CD4-positive, alpha-beta memory T cell (primary cell): ENCODE measurements around the gene CALN1. TPM values are rescaled to one million over a fixed set of nuclear protein-coding genes. Genes with fewer than 3 reads are reported as not detected.

ENCODE experiments used
- CTCF ChIA-PET: fragments of 350-600 bp; sonication (Branson Sonifier 250); formaldehyde crosslinking; loops from one replicate; lab custom pipeline; 2021; ENCODE audit warnings: inconsistent platforms; ENCODE audit not compliant: partially characterized antibody; lab: Charles Lee
- POLR2A ChIA-PET: fragments of 350-600 bp; sonication (Branson Sonifier 250); formaldehyde crosslinking; loops from one replicate; lab custom pipeline; 2021; ENCODE audit not compliant: partially characterized antibody; lab: Charles Lee
- DNase-seq, 5 donors: peaks; one replicate each; pipeline versions ENCODE4 v3.0.0 to v3.0.0-alpha.2; 2020 to 2022; ENCODE audit warnings: mixed read lengths in 1 of 5
- H3K27ac ChIP-seq: one replicate; pipeline ENCODE4 v1.7.0; 2013; ENCODE audit warnings: low read depth, low read length
- H3K27me3 ChIP-seq: 2 replicates; pipeline ENCODE4 v1.7.0; 2013; ENCODE audit warnings: mild to moderate bottlenecking, low read length, moderate library complexity; ENCODE audit not compliant: insufficient read depth
- H3K36me3 ChIP-seq: 2 replicates; pipeline ENCODE4 v1.7.0; 2013; ENCODE audit warnings: mild to moderate bottlenecking, low read length, moderate library complexity; ENCODE audit not compliant: insufficient read depth
- H3K4me1 ChIP-seq: 2 replicates; pipeline ENCODE4 v1.7.0; 2013; ENCODE audit warnings: mild to moderate bottlenecking, low read length, moderate library complexity; ENCODE audit not compliant: insufficient read depth
- H3K4me3 ChIP-seq, 2 donors: one replicate each; pipeline ENCODE4 v1.7.0; 2013; ENCODE audit warnings: low read length in 2 of 2, mild to moderate bottlenecking in 1 of 2
- H3K9me3 ChIP-seq, 2 donors: one replicate each; pipeline ENCODE4 v1.7.0; 2013; ENCODE audit warnings: low read length in 2 of 2, control low read depth in 1 of 2; ENCODE audit not compliant: control insufficient read depth in 1 of 2
- H3K27ac Mint-ChIP-seq, 7 donors: one replicate each; pipeline ENCODE4 v1.8.0; 2020 to 2021; ENCODE audit warnings: mixed read lengths in 7 of 7, mild to moderate bottlenecking in 6 of 7, inconsistent platforms in 3 of 7, moderate library complexity in 3 of 7
- H3K27me3 Mint-ChIP-seq, 2 donors: one replicate each; pipeline ENCODE4 v1.8.0; 2020 to 2021; ENCODE audit warnings: mixed read lengths in 2 of 2
- H3K36me3 Mint-ChIP-seq, 2 donors: one replicate each; pipeline ENCODE4 v1.8.0; 2020 to 2021; ENCODE audit warnings: mixed read lengths in 2 of 2, inconsistent platforms in 1 of 2, mild to moderate bottlenecking in 1 of 2
- H3K4me1 Mint-ChIP-seq, 4 donors: one replicate each; pipeline ENCODE4 v1.8.0; 2020 to 2021; ENCODE audit warnings: mixed read lengths in 4 of 4, mild to moderate bottlenecking in 1 of 4
- H3K4me3 Mint-ChIP-seq, 8 donors: one replicate each; pipeline ENCODE4 v1.8.0; 2020 to 2021; ENCODE audit warnings: mixed read lengths in 8 of 8, mild to moderate bottlenecking in 7 of 8, moderate library complexity in 6 of 8, inconsistent platforms in 3 of 8
- H3K9me3 Mint-ChIP-seq, 8 donors: one replicate each; pipeline ENCODE4 v1.8.0; 2020 to 2021; ENCODE audit warnings: mixed read lengths in 8 of 8, mild to moderate bottlenecking in 5 of 8, inconsistent platforms in 3 of 8, moderate library complexity in 1 of 8
- intact Hi-C: fragments of 100-400 bp; cut with micrococcal nuclease; formaldehyde crosslinking; loops from one replicate; pipeline ENCODE4 v1.15.1; 2023
- polyA plus RNA-seq, 2 donors: library from polyadenylated mRNA; unstranded; fragments of 300-500 nt; fragmentation: Illumina TruSeq; gene quantifications; one replicate each; pipeline ENCODE4 v1.2.3, GENCODE V29; 2021
- total RNA-seq, 2 experiments: library from RNA; stranded (reverse); gene quantifications; one replicate each; pipeline ENCODE4 v1.2.3, GENCODE V29; 2021

Gene CALN1
- total and polyA plus RNA-seq, 4 experiments from 2014 or later: not detected

- CTCF ChIA-PET: no interaction called here
These were observed 103.2 kb downstream of the CALN1 start for GRCh38 chr7:72308986-72309385.

GRCh38 chr7:72307566-72307965 lies 104.6 kb downstream of the CALN1 start:
- H3K27ac ChIP-seq: no peak overlapping the region
- Mint-ChIP-seq H3K27ac (no peak overlapping the region), H3K4me1 (no peaks in the 10 kb centered on the region), H3K9me3 (peaks cover 0 to 10% (median 3%) of the 10 kb centered on the region in 8 donors), H3K27me3 (peaks cover 1 to 2% of the 10 kb centered on the region in 2 donors), H3K36me3 (no peaks in the 10 kb centered on the region), H3K4me3 (no peak overlapping the region)
- ChIA-PET POLR2A (no interaction called here), CTCF (no interaction called here)
- intact Hi-C loops: no loop called here
- H3K4me3 ChIP-seq: no peak overlapping the region
- no peaks in the 10 kb centered on the region for H3K36me3 ChIP-seq
- no peaks in the 10 kb centered on the region for H3K9me3 ChIP-seq
- no peak for DNase-seq
- no peaks in the 10 kb centered on the region for H3K27me3 ChIP-seq
- H3K4me1 ChIP-seq: no peaks in the 10 kb centered on the region

More at GRCh38 chr7:72308986-72309385, 103.2 kb downstream of the CALN1 start:
- intact Hi-C loops: no loop called here
- H3K4me3 Mint-ChIP-seq: no peak overlapping the region
- no peaks in the 10 kb centered on the region for H3K36me3 Mint-ChIP-seq
- no peak for DNase-seq
- no peaks in the 10 kb centered on the region for H3K9me3 ChIP-seq
- no peaks in the 10 kb centered on the region for H3K4me1 ChIP-seq
- POLR2A ChIA-PET: no interaction called here
- H3K27me3 ChIP-seq: no peaks in the 10 kb centered on the region
- H3K4me1 Mint-ChIP-seq: no peaks in the 10 kb centered on the region
- no peak overlapping the region for H3K27ac ChIP-seq
- H3K27me3 Mint-ChIP-seq: peaks cover 2 to 3% of the 10 kb centered on the region in 2 donors
- H3K4me3 ChIP-seq: no peak overlapping the region
- H3K36me3 ChIP-seq: no peaks in the 10 kb centered on the region
- no peak overlapping the region for H3K27ac Mint-ChIP-seq
- H3K9me3 Mint-ChIP-seq: peaks cover 0 to 10% (median 3%) of the 10 kb centered on the region in 8 donors

DNA sequence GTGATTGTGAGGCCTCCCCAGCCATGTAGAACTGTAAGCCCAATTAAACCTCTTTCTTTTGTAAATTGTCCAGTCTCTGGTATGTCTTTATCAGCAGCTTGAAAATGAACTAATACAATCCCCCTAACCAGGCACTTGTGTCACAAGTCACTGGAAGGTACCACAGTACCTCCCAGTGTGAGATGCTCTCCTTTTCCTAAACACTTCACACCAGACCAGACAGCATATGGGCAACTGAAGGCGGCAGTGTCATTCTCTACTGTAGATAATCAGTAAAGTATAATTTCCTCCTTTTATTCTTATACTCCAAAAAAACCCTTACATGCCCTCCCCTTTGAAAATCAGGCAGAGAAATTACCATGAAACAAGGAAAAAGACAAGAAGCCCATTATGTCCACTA lies 113.2 kb downstream of the CALN1 start:
- Mint-ChIP-seq H3K4me3 (no peak overlapping the region), H3K9me3 (peaks cover 0 to 9% (median 1%) of the 10 kb centered on the region in 8 donors), H3K27ac (no peak overlapping the region), H3K4me1 (no peaks in the 10 kb centered on the region), H3K27me3 (no peaks in the 10 kb centered on the region), H3K36me3 (no peaks in the 10 kb centered on the region)
- no peaks in the 10 kb centered on the region for H3K27me3 ChIP-seq
- ChIA-PET POLR2A (no interaction called here), CTCF (no interaction called here)
- intact Hi-C loops: no loop called here
- no peaks in the 10 kb centered on the region for H3K4me1 ChIP-seq
- no peaks in the 10 kb centered on the region for H3K36me3 ChIP-seq
- H3K9me3 ChIP-seq: no peaks in the 10 kb centered on the region
- H3K4me3 ChIP-seq: no peak overlapping the region
- H3K27ac ChIP-seq: no peak overlapping the region
- no peak for DNase-seq

- Histone ChIP-seq H3K27ac (no peak overlapping the region), H3K4me3 (no peak overlapping the region), H3K27me3 (no peaks in the 10 kb centered on the region), H3K4me1 (no peaks in the 10 kb centered on the region), H3K36me3 (no peaks in the 10 kb centered on the region), H3K9me3 (no peaks in the 10 kb centered on the region)
- intact Hi-C loops: no loop called here
- ChIA-PET CTCF (no interaction called here), POLR2A (no interaction called here)
- no peaks in the 10 kb centered on the region for H3K4me1 Mint-ChIP-seq
- H3K36me3 Mint-ChIP-seq: no peaks in the 10 kb centered on the region
- DNase-seq: no peak
- H3K27ac Mint-ChIP-seq: no peak overlapping the region
- H3K9me3 Mint-ChIP-seq: peaks cover 0 to 9% (median 1%) of the 10 kb centered on the region in 8 donors
- H3K27me3 Mint-ChIP-seq: no peaks in the 10 kb centered on the region
- H3K4me3 Mint-ChIP-seq: no peak overlapping the region
These were observed 114.0 kb downstream of the CALN1 start for GRCh38 chr7:72298091-72298490.

- H3K4me1 Mint-ChIP-seq: no peaks in the 10 kb centered on the region
- ChIA-PET CTCF (no interaction called here), POLR2A (no interaction called here)
- no peaks in the 10 kb centered on the region for H3K36me3 Mint-ChIP-seq
- H3K27ac ChIP-seq: no peak overlapping the region
- no peaks in the 10 kb centered on the region for H3K27me3 ChIP-seq
- H3K4me3 Mint-ChIP-seq: no peak overlapping the region
- no peak for DNase-seq
- no peaks in the 10 kb centered on the region for H3K36me3 ChIP-seq
- no peaks in the 10 kb centered on the region for H3K27me3 Mint-ChIP-seq
- H3K4me1 ChIP-seq: no peaks in the 10 kb centered on the region
- H3K9me3 ChIP-seq: no peaks in the 10 kb centered on the region
- no peak overlapping the region for H3K27ac Mint-ChIP-seq
- intact Hi-C loops: no loop called here
- H3K9me3 Mint-ChIP-seq: peaks cover 0 to 12% (median 2%) of the 10 kb centered on the region in 8 donors
- no peak overlapping the region for H3K4me3 ChIP-seq
These were observed 114.5 kb downstream of the CALN1 start for GRCh38 chr7:72297636-72298035.

DNA sequence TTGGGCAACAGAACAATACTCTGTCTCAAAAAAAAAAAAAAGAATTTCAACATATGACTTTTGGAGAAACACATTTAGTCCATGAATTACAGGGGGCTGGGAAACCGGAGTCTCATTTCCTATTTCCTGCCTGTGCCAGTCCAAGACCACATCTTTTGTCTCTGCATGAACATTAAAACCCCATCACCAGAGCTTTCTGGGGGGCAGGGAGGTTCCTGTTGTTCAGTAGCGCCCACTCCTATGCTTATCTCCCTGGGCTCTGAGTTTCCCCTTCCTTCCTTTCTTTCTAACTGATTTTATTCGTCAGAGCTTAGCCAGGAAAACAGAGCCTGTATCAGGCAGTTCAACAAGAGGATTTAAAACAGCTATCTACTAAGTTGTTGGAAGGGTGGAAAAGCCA lies 119.3 kb downstream of the CALN1 start:
- Histone ChIP-seq H3K4me1 (no peaks in the 10 kb centered on the region), H3K36me3 (no peaks in the 10 kb centered on the region), H3K4me3 (no peak overlapping the region), H3K27ac (no peak overlapping the region), H3K9me3 (no peaks in the 10 kb centered on the region), H3K27me3 (no peaks in the 10 kb centered on the region)
- Mint-ChIP-seq H3K4me1 (no peaks in the 10 kb centered on the region), H3K27me3 (no peaks in the 10 kb centered on the region), H3K4me3 (no peak overlapping the region), H3K36me3 (no peaks in the 10 kb centered on the region), H3K27ac (no peak overlapping the region), H3K9me3 (peaks cover 0 to 16% (median 11%) of the 10 kb centered on the region in 8 donors)
- CTCF ChIA-PET: no interaction called here
- intact Hi-C loops: no loop called here
- DNase-seq: no peak
- POLR2A ChIA-PET: no interaction called here

- no peaks in the 10 kb centered on the region for H3K9me3 ChIP-seq
- no peaks in the 10 kb centered on the region for H3K4me1 Mint-ChIP-seq
- no peaks in the 10 kb centered on the region for H3K27me3 Mint-ChIP-seq
- ChIA-PET CTCF (no interaction called here), POLR2A (no interaction called here)
- no peaks in the 10 kb centered on the region for H3K36me3 ChIP-seq
- no peak overlapping the region for H3K4me3 Mint-ChIP-seq
- no peak overlapping the region for H3K27ac Mint-ChIP-seq
- H3K36me3 Mint-ChIP-seq: no peaks in the 10 kb centered on the region
- H3K27ac ChIP-seq: no peak overlapping the region
- H3K27me3 ChIP-seq: no peaks in the 10 kb centered on the region
- peaks cover 0 to 16% (median 11%) of the 10 kb centered on the region in 8 donors for H3K9me3 Mint-ChIP-seq
- DNase-seq: no peak
- no peak overlapping the region for H3K4me3 ChIP-seq
- H3K4me1 ChIP-seq: no peaks in the 10 kb centered on the region
- intact Hi-C loops: no loop called here
These were observed 120.0 kb downstream of the CALN1 start for GRCh38 chr7:72292118-72292517.

DNA sequence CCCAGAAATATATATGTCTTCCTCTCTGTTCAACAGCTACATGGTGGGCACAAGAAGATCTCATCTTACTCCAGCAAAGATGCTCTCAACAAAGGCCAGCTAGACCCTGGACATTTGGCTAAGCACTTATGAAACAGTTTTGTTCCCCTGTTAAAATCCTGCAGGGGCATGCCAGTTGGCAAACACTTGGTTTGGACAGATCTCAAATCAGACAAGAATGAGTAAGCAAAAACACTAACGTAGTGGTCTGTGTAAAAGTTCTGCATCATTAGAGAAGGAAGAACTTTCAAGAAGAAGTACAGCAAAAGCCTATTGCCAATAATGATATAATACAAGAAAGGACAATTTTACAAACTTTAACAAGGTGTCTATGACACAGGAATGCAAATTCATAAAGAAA lies 125.6 kb downstream of the CALN1 start:
- no peaks in the 10 kb centered on the region for H3K36me3 Mint-ChIP-seq
- no peak for DNase-seq
- H3K4me3 ChIP-seq: no peak overlapping the region
- no peaks in the 10 kb centered on the region for H3K9me3 ChIP-seq
- POLR2A ChIA-PET: no interaction called here
- no peaks in the 10 kb centered on the region for H3K4me1 Mint-ChIP-seq
- H3K4me1 ChIP-seq: no peaks in the 10 kb centered on the region
- no peak overlapping the region for H3K27ac ChIP-seq
- CTCF ChIA-PET: no interaction called here
- no peaks in the 10 kb centered on the region for H3K27me3 Mint-ChIP-seq
- H3K9me3 Mint-ChIP-seq: peaks cover 0 to 19% (median 11%) of the 10 kb centered on the region in 8 donors
- no peak overlapping the region for H3K27ac Mint-ChIP-seq
- intact Hi-C loops: no loop called here
- no peaks in the 10 kb centered on the region for H3K27me3 ChIP-seq
- no peaks in the 10 kb centered on the region for H3K36me3 ChIP-seq
- H3K4me3 Mint-ChIP-seq: no peak overlapping the region
